Fibroblast of skin of left biceps (primary cell): ENCODE results near the gene MRNIP.

Source experiments
- DNase-seq, 2 experiments: peaks; one replicate each; pipeline ENCODE4 v3.0.0-alpha.2; 2013; ENCODE audit warnings: low read depth in 2 of 2

MRNIP gene

DNA sequence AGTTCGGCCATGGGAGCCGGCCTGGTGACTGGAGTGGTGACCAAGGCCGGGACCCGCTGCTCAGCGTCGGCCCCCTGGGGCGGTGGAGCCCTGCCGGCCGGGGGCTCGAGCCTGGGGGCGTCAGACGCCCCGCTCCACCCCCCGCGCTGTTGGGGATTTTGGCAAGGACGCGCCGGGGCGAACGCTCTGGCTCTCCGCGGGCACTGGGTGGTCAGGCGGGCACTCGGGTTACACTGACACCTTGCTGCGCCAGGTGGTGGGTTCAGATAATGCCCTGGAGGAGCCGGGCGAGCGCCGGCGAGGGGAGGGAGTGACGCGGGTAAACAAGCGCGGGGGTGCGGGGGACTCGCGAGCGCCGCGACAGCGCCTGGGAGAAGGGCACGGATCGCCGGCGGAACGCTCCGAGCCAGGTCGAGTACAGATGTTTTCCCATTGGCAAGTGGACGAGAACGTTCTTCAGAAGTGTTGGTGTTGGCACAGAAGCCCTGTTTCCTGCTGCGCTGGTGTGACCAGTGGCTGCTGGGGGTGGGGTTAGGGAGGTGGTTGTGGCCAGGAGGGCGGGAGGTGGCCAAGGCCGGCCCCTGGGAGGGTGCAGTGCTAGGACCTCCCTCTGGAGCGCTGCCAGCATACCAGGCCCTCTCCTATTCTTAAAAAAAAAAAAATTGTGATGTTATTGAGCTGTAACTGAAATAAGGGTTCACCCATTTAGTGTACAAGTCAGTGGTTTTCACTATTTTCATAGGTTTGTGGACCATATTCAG lies 37.1 kb downstream of the MRNIP start:
- peak; percentile 70 to 71 for DNase-seq

DNA sequence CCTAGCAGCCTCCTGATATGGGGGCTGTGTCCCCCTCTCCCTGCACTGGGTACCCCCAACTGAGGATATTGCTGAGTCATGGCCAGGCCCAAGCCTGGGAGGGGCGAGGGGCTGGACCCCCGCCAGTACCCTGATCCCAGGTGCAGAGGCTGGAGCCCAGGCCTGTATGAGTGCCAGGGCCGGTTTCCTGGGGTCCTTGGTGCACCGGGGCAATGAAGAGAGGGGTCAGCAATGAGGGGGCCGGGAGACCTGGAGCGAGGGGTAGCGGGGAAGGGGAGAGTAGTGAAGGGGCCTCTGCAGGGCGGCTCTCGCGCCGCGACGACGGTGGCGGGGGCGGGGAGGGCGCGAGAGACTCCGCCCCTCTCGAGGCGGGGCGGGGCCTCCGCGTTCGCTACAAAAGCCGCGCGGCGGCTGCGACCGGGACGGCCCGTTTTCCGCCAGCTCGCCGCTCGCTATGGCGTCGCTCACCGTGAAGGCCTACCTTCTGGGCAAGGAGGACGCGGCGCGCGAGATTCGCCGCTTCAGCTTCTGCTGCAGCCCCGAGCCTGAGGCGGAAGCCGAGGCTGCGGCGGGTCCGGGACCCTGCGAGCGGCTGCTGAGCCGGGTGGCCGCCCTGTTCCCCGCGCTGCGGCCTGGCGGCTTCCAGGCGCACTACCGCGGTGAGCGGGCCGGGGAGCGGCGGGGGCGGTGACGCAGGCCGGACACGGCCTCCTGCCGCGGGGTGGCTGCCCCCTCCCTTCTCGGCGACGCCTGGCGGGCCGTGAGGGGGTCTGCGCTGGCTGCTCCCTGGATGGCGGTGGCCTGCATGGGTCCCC lies 37.9 kb downstream of the MRNIP start, which contains the start of gene SQSTM1:
Gene SQSTM1 (plus strand): TSS at position 423 of the 815 bp plus-strand sequence. CDS start 32 bp downstream, at position 455.
- peak in 1 of 2 experiments; percentile 38 for DNase-seq

DNA sequence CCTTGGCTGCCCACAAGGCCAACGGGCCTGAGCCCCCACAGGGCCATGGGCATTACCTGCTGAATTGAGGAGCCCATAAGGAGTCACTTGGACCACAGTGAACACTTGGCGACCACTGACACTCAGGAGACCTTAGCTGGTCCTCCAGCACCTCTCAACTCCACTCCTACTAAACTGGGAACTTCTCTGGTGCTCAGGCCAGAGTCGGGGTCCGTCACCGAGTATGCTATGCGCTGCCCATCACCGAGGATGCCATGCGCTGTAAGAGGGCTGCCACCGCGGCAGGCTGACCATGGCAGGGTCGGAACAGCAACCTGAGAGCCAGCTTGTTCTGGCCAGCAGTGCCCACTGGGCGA lies 38.5 kb downstream of the MRNIP start:
- no peak for DNase-seq

DNA sequence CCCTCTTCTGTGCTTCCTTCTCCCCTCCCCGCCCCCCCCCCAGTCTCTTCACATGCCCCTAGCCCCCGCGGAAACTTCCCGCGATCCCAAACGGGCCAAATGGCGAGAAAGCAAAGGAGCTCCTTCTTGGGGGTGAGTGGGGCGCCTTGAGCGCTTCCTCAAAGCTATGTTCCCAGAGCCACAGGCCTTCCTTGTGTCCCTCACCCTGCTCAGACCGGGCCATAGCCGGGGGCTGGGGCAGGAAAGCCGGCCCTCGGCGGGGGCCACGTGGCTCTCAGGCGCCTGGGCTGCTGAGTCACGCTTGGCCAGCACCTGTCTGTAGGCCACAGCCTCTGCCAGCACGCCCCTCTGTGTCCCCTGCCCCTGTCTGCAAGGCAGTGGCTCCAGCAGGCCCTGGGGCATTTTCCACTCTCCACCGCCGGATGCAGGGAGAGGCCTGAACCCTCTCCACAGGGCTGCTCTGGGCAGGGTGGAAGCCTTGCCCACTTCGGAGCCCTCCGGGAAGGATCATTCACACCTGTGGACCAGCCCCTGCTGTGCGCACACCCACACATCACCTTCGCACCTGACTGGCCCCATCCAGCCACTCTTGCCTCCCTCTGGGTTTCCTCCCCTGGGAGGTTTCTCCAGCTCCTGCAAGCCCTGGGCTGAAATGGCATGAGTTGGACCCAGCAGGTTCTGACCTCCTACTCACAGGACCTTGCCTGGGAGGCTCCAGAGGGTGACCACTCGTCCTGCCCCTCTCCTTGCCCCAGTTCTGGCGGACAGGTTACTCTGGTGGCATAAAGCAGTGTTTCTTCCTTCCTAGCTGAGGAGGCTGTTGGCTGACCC lies 39.1 kb downstream of the MRNIP start:
- DNase-seq: no peak

DNA sequence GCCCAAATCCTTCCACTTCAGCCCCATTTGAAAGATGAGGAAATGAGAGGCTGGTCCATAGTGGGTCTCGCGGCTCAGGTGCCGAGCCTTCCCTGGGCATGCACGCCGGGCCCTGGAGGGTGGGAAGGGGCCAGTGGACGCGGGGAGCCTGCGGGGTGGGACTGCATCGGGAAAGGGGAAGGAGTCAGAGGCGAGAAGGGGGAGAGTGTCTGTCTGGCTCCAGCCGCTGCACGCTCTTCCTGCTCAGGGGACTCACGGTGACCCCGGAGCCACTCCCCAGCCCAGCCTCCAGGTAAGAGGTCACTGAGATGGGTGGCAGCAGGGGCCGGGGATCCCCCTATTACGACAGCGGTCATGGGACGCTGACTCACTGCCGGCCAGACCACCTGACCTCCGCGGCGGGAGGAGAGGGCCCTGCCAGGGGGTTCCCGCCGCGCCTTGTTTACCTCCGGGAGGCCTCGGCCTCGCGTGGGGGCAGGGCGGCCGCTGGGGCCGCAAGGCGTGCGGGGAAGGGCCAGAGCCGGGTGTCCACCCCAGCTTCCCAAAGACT lies 39.8 kb downstream of the MRNIP start:
- DNase-seq: peak; percentile 49 to 51

DNA sequence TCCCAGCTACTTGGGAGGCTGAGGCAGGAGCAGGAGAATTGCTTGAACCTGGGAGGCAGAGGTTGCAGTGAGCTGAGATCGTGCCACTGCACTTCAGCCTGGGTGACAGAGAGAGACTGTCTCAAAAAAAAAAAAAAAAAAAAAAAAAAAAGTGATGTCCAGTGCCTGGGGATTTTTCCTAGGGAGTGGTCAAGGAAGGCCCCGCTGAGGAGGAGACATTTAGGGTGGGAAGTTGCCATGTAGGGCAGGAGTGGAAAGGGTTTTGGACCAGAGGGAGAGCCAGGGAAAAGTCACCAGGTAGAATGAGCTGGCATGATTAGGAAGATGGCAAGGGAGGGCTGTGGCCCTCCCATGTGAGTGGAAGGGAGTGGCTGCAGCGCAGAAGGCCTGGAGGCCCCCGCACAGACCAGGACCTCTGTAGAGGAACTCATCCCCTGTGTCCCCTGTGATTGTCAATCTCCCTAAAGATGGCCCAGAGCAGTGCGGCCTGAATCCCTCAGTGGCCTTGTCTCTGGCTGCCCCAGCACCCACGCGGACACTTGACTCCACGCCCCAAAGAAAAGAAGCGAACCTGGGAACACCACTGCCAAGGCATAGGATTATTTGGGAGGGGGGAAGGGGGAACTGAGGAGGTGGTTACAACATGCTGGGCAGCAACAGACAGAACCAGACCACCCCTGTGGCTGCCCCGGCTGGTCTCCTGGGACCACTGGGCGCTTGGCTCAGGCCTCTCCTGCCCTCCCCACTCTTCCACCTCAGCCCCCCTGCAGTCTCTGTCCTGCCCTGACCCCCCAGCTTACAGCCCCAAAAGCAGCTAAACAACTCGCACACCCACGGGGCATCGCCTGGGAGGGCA lies 40.5 kb downstream of the MRNIP start:
- DNase-seq: no peak

DNA sequence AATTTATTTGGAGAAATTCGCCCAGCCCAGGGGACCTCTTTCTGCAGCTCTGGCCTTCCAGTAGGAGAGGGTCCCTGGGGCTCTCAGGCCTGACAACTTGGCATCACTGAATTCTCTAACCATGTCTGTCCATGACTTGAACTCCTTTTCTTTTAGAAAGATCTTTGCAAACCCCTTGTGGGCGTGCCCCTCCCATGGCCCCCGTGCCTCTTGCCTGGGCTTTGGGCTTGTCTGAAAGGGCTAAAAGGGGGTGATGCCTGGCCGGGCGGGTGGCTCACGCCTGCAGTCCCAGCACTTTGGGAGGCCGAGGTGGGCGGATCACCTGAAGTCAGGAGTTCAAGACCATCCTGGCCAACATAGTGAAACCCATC lies 41.2 kb downstream of the MRNIP start:
- DNase-seq: no peak

DNA sequence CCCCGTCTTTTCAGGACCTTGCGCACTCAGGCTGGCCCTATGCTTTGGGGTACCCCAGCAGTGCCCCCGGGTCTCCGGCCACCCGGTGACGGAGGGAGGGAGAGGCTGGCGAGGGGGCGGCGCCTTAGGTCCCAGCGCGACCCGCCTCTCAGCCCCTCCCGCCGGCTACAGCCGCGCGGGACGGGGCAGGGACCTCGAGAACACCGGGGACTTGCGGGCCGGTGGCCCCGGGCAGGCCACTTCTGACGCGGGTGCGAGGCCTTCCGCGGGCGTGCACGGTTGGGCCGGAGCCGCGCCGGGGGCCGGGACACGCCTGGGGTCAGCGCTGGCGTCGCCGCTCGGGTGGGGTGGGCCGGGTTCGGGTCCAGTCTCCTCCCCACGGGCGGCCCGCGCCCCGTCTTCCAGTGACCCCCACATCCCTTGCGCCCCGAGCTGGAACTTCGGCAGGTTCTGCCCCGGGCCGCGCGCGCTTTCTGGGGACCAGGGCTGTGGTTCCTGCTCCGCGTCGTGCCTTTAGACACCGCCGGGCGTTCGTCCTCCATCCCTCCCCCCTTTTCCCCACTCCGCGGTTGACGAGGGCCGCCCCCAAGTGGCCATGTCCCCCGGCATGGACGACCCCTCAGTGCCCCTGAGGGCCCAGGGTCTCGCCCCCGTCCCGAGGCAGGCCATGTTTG lies 41.7 kb downstream of the MRNIP start:
- no peak for DNase-seq

DNA sequence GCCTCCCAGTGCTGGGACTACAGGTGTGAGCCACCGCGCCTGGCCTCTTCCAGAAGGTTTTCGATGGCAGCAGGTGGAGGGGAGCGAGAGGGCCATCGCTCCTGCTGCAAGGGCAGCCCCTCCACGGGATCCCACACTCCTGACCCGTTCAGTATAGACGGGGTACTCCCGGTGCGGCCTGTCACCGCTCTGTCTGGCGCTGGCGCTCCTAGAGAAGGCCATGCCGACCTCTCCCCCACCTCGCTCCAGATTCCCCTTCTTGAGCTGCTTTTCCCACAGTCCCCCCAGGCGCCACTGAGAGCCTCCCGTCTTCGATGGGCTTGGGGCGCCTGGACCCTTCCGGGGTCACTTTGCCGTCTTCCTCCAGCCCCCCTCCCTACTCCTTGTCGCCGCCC lies 42.2 kb downstream of the MRNIP start:
- DNase-seq: no peak

DNA sequence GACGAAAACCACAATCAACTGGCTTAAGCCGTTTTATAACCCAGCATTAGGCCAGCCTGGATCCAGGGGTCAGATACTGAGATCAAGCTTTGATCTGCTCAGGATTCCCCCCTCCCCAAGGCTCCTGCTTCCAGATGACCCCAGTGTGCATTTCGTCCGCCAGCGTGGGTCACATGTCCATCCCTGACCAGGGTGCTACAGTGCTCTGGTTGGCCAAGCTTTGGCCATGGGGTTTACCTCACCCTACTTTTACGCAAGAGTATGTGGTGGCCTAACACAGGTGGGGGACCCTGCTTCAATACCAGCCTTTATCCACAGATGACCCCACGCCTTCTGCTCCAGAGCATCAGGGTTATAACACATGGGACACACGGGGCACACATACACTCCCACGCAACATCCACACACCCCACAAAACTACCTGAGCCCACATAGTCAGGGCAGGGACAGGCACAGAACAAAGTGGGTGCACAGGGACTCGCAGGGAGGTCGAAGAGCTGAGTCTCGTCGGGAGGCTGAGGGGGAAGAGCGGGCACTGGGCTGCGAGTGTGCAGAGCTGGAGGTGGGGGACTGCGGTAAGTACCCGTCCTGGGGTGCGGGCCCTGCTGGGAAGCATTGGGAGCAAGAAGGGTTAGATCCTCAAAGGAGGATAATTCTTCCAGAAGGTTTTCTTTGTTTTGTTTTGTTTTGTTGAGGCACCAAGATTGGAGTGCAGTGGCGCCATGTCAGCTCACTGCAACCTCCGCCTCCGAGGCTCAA lies 42.9 kb downstream of the MRNIP start:
- DNase-seq: no peak

DNA sequence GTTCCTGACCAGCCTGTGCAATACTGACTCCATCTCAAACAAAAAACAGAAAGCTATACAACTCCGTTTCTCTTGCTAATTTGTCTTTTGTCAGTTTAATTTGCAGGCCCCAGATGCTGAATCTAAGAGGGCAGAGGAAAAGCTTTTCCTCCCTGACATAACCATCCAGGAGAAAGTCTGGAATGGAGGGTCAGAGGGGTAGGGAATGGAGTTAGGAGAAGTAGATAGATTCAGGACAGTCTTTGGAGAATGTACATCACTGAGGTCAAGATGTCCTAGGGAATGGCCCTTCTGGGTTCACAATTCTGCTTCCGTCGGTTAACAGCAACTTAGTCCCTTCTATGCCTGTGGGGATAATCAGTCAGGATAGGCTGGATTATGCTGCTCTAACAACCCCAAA lies 44.5 kb downstream of the MRNIP start:
- DNase-seq: no peak

DNA sequence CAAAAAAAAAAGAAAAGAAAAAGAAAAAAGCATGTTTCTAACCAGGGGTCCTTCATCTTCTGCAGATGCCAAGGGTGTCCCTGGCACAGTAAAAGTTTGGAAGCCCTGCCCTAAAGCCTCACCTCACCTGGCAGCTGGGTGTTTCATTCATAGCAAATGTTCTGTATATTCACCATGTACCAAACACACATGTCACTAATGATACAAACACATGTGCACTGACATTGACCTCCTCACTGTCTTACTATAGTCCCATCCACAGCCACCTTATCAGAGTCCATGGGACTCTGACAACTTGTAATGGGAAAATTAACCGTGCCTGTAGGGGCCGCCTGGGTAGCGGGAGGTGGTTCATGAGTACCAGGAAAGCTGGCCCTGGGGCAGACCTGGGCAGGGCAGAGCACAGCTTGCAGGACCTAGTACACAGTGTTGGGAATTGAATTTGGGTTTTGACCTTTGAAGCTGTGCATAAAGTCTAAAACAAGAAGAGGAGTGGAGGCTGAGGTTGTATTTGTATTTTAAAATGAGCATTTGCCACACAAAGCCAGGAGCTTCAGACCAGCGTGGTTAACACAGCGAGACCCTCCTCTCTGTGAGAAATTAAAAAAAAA lies 45.5 kb downstream of the MRNIP start:
- DNase-seq: no peak

DNA sequence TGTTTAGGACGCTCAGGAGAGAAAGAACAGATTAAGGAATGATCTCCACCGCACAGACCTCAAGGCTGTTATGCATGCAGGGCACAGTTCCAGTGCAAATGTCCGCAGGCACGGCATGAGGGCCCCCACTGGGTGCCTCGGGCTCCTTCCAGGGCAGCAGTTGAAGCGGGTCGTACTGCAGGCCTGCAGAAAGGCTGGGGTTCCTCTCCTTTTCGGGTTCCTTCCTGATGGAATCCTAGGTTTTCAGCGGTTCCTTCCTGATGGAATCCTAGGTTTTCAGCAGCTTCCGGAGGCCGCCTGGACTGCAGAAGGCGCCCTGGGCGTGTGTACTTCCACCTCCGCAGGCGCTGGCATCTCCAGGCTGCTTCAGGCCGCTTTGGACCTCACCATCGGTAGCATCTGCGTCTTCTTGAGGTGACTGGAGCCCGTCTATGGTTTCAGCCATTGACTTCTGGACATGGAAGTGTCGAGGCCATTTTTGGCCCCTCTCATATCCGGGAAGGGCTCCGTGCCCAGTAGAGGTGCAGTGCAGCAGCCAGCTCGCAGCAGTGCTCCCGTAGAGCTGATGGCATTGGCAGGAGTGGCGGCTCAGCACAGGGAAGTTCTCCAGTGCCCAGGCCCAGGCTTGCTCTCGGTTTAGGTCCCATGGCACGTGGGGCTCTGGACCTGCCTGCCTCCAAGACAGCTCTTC lies 46.3 kb downstream of the MRNIP start:
- no peak for DNase-seq

DNA sequence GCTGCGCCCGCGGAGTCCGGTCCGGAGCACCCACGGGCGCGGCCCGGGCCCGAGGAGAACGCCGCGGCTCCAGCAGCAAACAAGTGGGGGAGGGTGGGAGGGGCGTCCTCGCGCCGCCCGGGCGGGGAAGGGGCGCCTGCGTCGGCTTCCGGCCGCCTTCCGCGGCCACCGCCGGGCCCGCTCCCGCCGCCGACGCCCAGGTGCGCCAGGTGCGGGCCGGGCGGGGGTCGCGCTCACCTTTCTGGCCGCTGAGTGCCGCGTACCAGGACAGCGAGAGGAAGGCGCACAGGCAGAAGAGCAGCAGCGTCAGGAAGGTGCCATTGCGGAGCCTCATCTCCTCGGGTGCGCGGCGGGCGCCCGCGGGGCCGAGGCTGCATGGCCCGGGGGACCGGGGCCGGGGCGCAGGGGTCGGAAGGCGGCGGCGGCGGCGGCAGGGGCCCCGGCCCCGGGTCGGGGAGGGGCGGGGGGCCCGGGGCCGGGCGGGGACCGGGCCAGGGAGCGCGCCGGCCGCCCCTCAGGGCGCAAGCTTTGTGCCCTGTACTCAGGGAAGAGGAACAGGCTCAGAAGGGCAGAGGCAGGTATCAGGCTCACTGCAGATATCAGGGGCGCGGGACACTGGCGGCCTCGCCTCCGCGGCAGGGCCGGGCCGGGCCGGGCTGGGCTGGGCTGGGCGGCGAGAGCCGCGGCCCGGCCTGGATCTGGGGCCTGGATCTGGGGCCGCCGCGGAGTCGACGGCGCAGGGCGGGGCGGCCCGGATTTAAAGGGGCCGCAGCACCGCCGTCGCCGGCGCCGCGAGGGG lies 52.2 kb downstream of the MRNIP start, which contains the start of gene MGAT4B:
Gene MGAT4B (minus strand): TSS at position 617 of the 799 bp plus-strand sequence. CDS start 283 bp downstream, at position 334.
- DNase-seq: no peak

DNA sequence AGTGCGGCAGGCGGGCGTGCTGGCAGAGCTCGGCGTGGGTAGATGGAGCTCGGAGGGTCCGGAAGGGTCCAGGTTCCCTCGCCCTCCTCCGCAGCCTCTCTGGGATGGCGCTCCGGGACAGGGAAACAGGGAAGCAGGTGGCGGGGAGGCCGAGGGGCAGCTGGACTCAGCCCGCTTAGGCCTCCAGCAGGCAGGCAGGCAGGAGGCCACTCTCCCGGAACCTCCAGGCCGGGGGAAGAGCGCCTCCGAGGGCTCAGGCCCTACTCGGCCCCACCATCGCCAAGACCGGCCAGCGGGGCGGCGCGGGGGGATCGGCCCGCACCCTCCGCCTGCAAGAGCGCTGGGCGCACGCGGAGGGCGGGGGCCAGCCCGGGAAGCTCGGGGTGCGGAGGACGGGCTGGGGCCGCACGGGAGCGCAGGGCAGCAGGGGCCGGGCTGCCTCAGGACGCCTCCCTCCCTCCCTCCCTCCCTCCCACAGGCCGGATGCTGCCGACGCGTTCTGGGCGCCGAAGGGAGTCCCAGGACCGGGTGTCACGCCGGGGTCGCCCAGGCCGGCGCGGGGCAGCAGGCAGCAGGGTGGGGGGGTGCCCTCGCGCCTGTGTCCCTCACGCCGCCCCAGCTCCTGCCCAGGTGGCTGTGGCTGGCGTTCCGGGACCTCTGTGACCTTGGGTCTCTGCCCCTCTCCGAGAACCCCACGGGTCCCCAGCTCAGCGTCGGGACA lies 52.9 kb downstream of the MRNIP start:
- DNase-seq: no peak

DNA sequence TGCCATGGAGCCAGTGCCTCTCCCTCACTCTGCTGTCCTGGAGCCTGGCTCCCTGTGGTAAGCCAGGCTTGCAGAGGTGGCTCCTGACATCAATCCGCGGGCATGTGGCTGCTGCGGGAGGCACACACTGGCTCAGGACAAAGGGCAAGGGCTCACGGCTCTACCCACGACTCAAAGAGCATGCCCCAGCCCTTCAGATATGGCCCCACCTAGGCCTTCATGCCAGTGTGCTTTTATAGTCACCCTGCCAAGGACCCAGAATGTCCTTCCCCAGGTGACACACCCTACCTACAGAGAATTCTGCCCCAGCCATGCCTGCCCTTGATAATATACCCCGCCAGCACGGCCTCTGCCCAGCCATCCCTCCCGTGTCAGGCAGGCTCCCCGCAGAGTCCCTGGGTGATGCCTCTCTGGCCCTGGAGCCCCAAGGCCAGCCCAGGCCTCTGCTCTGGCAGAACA lies 53.5 kb downstream of the MRNIP start:
- DNase-seq: no peak

DNA sequence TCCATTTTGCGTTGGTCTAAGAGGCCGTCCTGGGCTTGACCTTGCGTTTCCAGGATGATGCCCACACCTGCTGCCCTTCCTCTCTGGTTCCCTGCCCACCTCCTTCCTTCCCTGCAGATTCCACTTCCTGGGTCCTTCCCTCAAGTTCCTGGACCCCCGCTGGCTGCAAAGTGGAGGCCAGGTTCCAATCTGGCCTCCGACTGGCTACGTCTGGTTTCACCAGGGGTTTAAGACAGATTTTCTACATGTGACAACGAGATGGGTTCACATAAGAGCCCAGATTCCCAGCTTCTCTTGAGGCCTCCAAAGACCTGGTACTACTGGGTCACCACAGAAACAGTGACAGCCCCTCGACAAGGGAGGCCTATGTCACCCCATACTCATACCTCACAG lies 54.1 kb downstream of the MRNIP start:
- no peak for DNase-seq
